SH-SY5Y (cell line): ENCODE measurements around the gene PCDHGC5.

Experiments used
- GATA2 ChIP-seq: IDR thresholded peaks from 2 replicates; pipeline ENCODE4 v1.6.1; 2011; ENCODE audit warnings: mild to moderate bottlenecking, low read depth, low read length
- GATA3 ChIP-seq: IDR thresholded peaks from 2 replicates; pipeline ENCODE4 v1.6.1; 2011; ENCODE audit warnings: low read depth, mild to moderate bottlenecking, low read length, moderate library complexity

PCDHGC5 gene

GRCh38 chr5:141488591-141489561, at the start of gene PCDHGC5:
Gene PCDHGC5 (plus strand): TSS chr5:141489081. CDS start chr5:141489241, 160 bp downstream.
- TF ChIP-seq GATA3 (no peak), GATA2 (no peak)

- TF ChIP-seq GATA2, result no peak
- TF ChIP-seq GATA3, result no peak
Observed at GRCh38 chr5:141439411-141440141, 49.3 kb upstream of the PCDHGC5 start.

DNA sequence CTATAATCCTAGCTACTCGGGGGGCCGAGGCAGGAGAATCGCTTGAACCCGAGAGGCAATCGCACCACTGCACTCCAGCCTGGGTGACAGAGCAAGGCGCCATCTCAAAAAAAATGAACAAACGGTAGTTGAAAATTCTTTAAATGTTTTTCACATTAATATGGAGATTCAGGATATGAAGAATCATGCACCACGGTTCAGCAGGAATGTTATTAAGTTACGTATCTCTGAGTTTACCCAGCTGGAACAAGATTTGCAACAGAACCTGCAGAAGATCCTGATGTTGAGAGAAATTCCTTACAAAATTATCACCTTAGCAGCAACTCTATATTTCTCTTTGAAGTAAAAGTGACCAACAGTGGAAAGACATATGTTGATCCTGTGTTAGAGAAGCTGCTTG, 48.5 kb upstream of the PCDHGC5 start:
- TF ChIP-seq GATA2, result no peak
- TF ChIP-seq GATA3, result no peak

DNA sequence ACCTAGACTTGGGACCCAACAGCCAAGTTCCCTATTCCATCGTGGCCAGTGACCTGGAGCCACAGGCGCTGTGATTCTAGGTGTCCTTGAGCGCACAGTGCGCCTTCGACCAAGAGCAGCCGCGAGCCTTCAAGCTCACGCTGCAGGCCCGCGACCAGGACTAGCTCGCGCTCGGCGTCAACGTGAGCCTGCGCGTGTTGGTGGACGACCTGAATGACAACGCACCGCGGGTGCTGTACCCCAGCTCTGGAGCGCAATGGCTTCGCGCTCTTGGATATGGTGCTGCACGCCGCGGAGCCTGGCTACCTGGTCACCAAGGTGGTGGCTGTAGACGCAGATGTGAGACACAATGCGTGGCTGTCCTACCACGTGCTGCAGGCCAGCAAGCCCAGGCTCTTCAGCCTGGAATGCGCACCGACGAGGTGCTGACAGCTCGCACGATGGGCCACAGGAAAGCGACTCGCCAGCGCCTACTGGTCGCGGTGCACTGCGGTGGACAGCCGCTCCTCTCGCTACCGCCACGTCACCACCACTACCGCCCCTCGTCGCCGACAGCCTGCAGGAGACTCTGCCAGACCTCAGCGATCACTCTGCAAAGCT, 47.2 kb upstream of the PCDHGC5 start:
- TF ChIP-seq GATA2 (no peak), GATA3 (no peak)

DNA sequence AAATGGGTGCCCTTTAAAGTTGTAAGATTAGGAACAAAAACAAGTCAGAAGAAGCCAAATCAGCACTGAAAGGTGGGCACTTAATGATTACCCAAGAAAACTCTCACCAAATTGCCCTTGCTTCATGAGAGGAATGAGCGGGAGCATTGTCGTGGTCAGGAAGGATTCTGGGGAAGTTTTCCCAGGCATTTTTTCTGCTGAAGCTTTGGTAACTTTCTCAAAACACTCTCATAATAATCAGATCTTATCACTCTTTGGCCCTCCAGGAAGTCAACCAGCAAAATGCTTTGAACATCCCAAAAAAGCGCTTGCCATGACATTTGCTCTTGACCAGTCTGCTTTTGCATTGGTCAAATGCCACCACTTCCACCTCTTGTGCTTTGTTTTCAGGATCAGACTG, 23.5 kb upstream of the PCDHGC5 start:
- no peak for TF ChIP-seq GATA2
- TF ChIP-seq GATA3, result no peak

DNA sequence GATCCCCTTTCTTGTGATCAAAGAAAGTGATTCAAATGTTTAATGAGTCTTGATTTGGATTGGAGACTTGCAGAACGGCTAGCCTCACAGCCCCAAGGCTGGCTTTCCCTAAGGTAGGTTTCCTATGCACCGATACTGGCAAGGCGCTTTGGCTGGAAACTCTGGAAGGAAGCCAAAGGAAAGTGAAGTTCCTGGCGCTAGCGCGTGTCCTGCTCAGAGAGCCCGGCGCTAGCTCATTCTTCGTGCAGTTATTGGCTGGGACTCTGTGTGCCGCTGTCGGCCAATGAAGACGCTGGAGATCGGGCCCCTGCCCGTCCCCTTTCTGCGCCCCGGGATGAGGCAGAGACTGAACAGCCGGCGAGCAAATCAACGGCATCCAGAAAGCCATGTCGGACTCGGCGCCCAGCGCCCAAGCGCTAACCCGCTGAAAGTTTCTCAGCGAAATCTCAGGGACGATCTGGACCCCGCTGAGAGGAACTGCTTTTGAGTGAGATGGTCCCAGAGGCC, 13.2 kb upstream of the PCDHGC5 start, which contains the start of gene PCDHGC3:
Gene PCDHGC3, plus strand, starts transcription at position 342 of the 507 bp plus-strand sequence. Its CDS starts 151 bp downstream, at position 493.
- TF ChIP-seq GATA3, result no peak
- 0 out of 2 replicates have a peak, but pooled peaks have one; percentile 24 for TF ChIP-seq GATA2

- TF ChIP-seq GATA3, result no peak
- TF ChIP-seq GATA2, result no peak
Observed at GRCh38 chr5:141476132-141476911, 12.6 kb upstream of the PCDHGC5 start.

DNA sequence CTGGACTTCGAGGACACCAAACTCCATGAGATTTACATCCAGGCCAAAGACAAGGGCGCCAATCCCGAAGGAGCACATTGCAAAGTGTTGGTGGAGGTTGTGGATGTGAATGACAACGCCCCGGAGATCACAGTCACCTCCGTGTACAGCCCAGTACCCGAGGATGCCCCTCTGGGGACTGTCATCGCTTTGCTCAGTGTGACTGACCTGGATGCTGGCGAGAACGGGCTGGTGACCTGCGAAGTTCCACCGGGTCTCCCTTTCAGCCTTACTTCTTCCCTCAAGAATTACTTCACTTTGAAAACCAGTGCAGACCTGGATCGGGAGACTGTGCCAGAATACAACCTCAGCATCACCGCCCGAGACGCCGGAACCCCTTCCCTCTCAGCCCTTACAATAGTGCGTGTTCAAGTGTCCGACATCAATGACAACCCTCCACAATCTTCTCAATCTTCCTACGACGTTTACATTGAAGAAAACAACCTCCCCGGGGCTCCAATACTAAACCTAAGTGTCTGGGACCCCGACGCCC, 11.8 kb upstream of the PCDHGC5 start:
- TF ChIP-seq GATA2, result no peak
- TF ChIP-seq GATA3, result no peak

GRCh38 chr5:141477815-141478214, 11.1 kb upstream of the PCDHGC5 start:
- TF ChIP-seq GATA2 (no peak), GATA3 (no peak)

GRCh38 chr5:141478321-141478945, 10.4 kb upstream of the PCDHGC5 start:
- TF ChIP-seq GATA3 (no peak), GATA2 (no peak)

GRCh38 chr5:141479776-141480175, 9.1 kb upstream of the PCDHGC5 start:
- TF ChIP-seq GATA3 (no peak), GATA2 (no peak)

GRCh38 chr5:141483902-141484301, 5.0 kb upstream of the PCDHGC5 start:
- TF ChIP-seq GATA3, result no peak
- no peak for TF ChIP-seq GATA2

- TF ChIP-seq GATA3, result no peak
- no peak for TF ChIP-seq GATA2
Observed at GRCh38 chr5:141484310-141484640, 4.6 kb upstream of the PCDHGC5 start.
